Stomach smooth muscle (tissue), 2 donors: ENCODE results near the gene MTRFR.

Source experiments
- H3K27ac ChIP-seq: one replicate; pipeline ENCODE4 v1.7.0; 2013; ENCODE audit warnings: mild to moderate bottlenecking, low read length, inconsistent platforms
- H3K27me3 ChIP-seq, 2 donors: one replicate each; pipeline ENCODE4 v1.7.0; 2013; ENCODE audit warnings: low read length in 2 of 2; ENCODE audit not compliant: insufficient read depth in 2 of 2, control insufficient read depth in 1 of 2
- H3K36me3 ChIP-seq, 2 donors: one replicate each; pipeline ENCODE4 v1.7.0; 2013; ENCODE audit warnings: low read length in 2 of 2; ENCODE audit not compliant: control insufficient read depth in 2 of 2, insufficient read depth in 2 of 2
- H3K4me1 ChIP-seq: one replicate; pipeline ENCODE4 v1.7.0; 2013; ENCODE audit warnings: low read length; ENCODE audit not compliant: control insufficient read depth, insufficient read depth
- H3K4me3 ChIP-seq, 2 donors: one replicate each; pipeline ENCODE4 v1.7.0; 2013; ENCODE audit warnings: low read length in 2 of 2
- H3K9ac ChIP-seq, 2 donors: one replicate each; pipeline ENCODE4 v1.7.0; 2013; ENCODE audit warnings: low read length in 2 of 2, mild to moderate bottlenecking in 1 of 2
- H3K9me3 ChIP-seq, 2 donors: one replicate each; pipeline ENCODE4 v1.7.0; 2013; ENCODE audit warnings: low read length in 2 of 2; ENCODE audit not compliant: control insufficient read depth in 2 of 2
- donor health status: healthy.
- donor health status: Pancreatic carcinoma.

MTRFR gene

DNA sequence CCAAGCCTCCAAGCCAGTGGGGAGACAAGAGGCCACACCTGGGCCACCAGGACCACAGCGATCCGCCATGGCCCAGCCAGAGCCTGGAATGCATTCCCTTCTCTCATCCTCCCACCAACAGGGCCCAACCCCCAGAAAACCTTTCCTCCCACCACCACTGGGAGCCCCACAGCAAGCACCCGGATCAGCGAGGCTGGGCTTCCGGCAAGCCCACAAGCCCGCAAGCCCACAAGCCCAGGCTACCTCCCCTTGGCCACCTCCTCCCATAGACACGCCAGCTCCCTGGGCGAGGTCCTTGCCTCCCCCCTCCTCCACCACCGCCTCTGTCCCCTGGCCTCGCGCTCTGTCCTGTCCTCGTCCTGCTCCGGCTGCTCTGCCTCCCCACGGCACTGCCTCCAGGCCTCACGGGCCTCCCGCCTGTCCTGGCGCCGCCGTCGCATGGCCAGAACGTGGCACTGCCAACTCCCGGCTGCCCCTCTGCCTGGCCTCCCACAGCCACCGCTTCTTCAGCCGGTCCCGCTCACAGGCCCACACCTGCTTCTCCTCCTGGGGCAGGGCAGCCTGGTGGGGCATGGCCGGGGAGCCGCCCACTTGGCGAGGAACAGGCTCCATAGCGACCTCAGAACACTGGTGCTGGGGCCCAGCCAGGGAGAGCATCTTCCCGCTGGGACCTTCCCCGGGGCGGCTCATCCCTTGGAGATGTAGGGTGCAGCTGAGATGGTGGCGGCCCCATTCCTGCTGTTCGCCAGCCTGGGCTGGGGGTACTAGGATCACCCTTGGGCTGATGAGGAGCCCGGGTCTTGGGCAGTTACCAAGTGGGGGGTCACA, 32.8 kb downstream of the MTRFR start:
- peaks cover 22% of the 10 kb centered on the region for H3K4me1 ChIP-seq
- no peak overlapping the region for H3K27ac ChIP-seq
- H3K36me3 ChIP-seq: peaks cover 9 to 22% of the 10 kb centered on the region in 2 donors
- no peaks in the 10 kb centered on the region for H3K9me3 ChIP-seq
- no peaks in the 10 kb centered on the region for H3K27me3 ChIP-seq
- no peak overlapping the region for H3K4me3 ChIP-seq
- no peak overlapping the region for H3K9ac ChIP-seq

DNA sequence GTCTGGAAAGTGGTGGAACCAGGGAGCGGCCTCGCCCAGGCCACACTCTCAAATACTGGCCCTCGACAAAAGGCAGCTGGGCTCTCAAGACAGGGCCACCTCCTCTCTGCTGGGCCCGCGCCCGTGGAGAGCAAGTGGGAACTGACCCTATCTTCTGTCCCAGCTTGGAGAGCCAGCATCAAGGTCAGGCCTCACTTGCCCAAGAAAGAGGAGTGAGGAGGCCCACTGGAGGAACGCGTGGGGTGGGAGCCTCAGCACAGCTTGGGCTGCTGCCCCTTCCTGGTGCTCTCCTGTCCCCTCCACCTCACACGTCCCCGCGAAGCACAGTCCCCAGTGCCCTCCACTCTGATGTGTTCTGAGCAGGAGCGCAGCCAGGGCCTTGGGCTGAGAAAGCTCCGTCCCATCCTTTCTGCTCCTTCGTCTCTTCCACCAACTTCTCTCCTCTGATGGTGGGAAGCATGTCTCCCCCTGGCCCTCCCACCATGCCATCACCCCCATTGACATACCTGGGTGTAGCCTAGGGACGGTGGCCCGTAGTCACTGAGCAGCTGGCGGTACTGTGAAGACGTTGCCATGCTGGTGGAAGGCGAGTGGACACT, 33.5 kb downstream of the MTRFR start:
- peaks cover 5 to 18% of the 10 kb centered on the region in 2 donors for H3K36me3 ChIP-seq
- H3K4me3 ChIP-seq: no peak overlapping the region
- H3K9me3 ChIP-seq: no peaks in the 10 kb centered on the region
- no peak overlapping the region for H3K9ac ChIP-seq
- no peaks in the 10 kb centered on the region for H3K27me3 ChIP-seq
- H3K27ac ChIP-seq: no peak overlapping the region
- peaks cover 22% of the 10 kb centered on the region for H3K4me1 ChIP-seq

DNA sequence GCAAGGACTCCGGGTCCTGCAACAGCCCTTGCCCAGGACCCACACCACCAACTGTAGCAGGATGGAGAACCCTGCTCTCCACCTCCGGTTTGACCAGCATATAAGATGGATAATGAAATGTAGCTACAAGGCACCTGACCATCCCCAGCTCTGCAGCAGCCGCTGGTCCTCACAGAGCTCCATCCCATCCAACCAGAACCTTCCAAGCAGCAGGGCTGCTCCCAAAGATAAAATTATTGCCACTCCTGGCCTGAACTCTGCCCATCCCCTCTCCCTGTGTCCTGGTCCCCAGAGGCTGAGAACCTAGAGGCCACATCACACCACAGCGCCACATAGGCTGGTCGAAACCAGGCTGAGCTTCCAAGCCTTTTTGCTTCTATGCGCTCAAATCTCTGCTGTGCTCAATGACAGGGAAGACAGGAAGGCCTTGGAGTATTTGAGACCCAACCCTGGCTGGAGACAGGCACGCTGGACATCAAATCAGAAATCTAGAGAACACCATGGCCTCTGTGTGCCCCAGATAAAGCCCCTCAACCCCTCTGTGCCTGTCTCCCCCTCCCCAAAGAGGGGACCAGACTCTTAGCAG, 34.2 kb downstream of the MTRFR start:
- Histone ChIP-seq H3K9ac (no peak overlapping the region), H3K27me3 (no peaks in the 10 kb centered on the region), H3K27ac (no peak overlapping the region), H3K9me3 (no peaks in the 10 kb centered on the region), H3K36me3 (peaks cover 0 to 11% of the 10 kb centered on the region in 2 donors), H3K4me1 (peaks cover 27% of the 10 kb centered on the region), H3K4me3 (no peak overlapping the region)

DNA sequence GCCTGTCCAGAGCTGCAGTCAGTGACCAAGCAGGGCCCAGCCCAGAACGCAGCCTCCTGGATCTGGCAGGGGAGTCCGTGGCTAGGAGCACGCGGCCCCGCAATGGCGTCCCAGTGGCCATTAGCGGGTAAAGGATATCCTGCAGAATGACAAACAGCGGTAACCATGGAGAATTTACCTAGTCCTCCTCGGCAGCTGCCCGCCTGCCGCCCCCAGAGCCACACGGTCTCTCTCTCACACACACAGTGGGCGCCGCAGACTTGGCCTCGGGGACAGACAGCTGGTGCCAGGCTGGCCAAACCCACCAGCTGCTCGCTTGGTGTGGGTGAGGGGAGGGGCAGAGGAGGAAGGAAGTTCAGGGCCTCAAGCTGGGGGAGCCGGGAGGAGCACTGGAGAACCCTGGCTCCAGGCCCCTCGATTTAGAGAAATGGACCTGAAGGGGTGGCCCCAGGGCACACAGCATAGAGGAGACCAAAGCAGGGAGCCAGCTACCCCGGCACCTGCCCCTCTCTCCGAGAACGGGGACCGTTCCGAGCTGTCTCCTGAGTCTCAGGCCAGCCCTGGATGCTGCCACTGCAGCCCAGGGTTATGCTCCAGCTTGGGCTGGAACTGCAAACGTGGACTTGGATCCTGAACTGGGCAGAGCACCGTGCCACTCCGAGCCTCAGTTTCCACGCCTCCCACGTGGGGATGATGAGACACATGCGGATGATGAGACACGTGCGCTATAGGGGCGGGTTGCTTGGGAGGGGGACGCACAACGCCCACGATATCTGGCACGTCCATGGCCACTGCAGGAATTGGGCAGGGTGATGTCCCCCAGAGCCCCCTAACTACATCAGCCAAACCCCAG, 35.0 kb downstream of the MTRFR start:
- peak overlapping the region; percentile 71 for H3K27ac ChIP-seq

DNA sequence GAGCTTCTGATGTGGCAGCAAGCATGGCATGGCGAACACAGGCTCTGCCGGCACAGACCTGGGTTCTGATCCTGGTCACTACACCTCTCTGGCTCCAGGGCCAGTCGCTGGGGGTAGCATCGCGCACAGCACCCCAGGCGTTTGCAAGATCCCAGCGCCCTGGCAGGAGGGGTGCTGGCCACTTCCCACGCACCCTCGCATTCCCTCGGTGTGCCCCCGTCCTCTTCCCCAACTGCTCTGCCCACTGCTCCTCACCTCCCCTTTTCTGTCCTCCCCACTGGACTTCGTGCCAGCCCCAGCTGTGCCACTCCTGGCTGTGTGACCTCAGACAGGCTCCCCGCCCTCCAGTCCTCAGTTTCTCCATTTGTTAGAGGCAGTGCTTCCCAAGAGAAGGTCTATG, 35.6 kb downstream of the MTRFR start:
- peak overlapping the region; percentile 71 for H3K27ac ChIP-seq
- peak overlapping the region in 1 of 2 donors; percentile 78 for H3K4me3 ChIP-seq
- peaks cover 28% of the 10 kb centered on the region for H3K4me1 ChIP-seq
- no peaks in the 10 kb centered on the region for H3K9me3 ChIP-seq
- no peaks in the 10 kb centered on the region for H3K27me3 ChIP-seq
- no peak overlapping the region for H3K9ac ChIP-seq
- H3K36me3 ChIP-seq: peaks cover 0 to 5% of the 10 kb centered on the region in 2 donors

More for the DNA sequence above, 35.0 kb downstream of the MTRFR start:
- Histone ChIP-seq H3K9me3 (no peaks in the 10 kb centered on the region), H3K4me3 (no peak overlapping the region), H3K27me3 (no peaks in the 10 kb centered on the region), H3K9ac (peak overlapping the region in 1 of 2 donors; percentile 42), H3K36me3 (peaks cover 0 to 7% of the 10 kb centered on the region in 2 donors), H3K4me1 (peaks cover 28% of the 10 kb centered on the region)

DNA sequence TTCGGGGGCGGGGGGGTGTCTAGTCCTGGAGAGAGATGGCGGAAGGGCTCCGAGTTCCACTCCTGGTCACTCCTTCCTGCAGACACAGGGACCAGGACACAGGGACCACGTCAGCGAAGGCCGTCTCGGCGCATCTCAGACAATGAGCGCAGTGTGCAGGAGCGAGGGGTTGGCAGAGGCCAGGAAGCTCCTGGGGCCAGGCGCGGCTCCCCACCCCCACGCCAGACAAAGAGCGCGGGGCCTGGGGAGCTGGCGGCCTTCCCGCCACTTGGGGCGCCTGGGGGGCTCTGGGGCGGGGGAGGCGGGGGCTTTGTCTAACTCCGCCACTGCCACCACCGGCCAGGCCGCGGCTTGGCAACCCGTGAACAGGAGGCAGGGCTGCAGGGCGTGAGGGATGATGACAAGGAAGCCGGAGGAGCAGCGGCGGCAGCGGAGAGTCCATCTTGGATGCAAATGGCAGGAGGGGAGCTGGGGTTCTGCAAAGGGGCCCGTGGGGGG, 36.2 kb downstream of the MTRFR start:
- H3K9me3 ChIP-seq: no peaks in the 10 kb centered on the region
- peak overlapping the region; percentile 78 to 88 for H3K4me3 ChIP-seq
- peaks cover 0 to 5% of the 10 kb centered on the region in 2 donors for H3K36me3 ChIP-seq

DNA sequence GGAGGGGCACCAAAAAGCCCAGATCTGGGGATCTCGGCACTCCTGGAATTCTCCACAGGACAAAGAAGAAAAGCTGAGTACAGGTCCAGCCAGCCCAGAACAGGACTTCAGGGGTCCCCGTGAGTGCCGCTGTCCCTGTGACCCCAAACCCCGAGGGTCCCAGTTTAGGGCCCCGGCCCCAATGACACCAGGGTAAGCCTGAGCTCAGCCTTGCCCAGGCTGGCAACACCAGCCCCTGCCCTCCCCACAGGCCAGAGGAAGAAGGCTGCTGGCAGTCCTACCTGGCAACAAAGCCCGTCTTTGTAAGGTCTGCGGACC, 36.6 kb downstream of the MTRFR start:
- Histone ChIP-seq H3K36me3 (peaks cover 0 to 5% of the 10 kb centered on the region in 2 donors), H3K4me3 (peak overlapping the region; percentile 78 to 88), H3K27ac (peak overlapping the region; percentile 71), H3K4me1 (peaks cover 28% of the 10 kb centered on the region), H3K9me3 (no peaks in the 10 kb centered on the region), H3K27me3 (no peaks in the 10 kb centered on the region), H3K9ac (peak overlapping the region; percentile 64 to 68)

More for the DNA sequence above, 36.2 kb downstream of the MTRFR start:
- no peaks in the 10 kb centered on the region for H3K27me3 ChIP-seq
- H3K4me1 ChIP-seq: peaks cover 28% of the 10 kb centered on the region
- peak overlapping the region; percentile 71 for H3K27ac ChIP-seq
- H3K9ac ChIP-seq: peak overlapping the region; percentile 64 to 68

DNA sequence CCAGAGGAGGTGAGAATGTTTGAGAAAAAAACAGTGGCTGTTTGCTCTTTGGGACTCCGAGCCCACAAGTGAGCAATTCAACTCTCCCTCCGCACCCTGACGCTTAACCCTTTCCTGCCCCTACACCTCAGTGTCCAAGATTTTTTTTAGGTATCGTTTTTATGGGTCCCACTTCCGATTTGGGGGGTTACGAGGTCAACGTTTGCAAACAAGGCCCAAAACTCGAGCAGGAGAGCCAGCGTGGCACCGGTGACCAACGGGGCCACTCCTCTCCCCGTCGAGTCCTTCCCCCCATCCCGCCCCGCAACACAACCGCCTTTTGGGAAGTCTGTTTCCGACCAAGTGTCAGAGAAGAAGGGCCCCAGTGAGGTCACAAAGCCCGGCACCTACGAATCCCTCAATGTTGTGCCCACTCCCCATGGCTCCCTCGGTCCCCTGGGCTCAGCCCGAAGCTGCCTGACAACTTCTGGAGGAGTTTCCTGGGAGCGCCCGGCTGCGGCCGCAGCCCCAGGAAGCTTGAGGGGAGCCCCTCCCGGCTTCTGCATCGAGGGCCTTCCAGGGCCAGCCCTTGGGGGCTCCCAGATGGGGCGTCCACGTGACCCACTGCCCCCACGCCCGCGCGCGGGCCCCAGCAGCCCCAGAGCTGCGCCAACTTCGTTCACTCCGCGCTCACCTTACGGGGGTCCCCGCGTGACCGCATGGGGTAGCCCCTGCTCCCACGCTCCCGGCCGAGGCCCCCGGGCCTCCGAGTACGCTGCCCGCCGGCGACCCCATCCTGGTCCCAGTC, 37.2 kb downstream of the MTRFR start:
- no peaks in the 10 kb centered on the region for H3K9me3 ChIP-seq
- H3K4me1 ChIP-seq: peaks cover 28% of the 10 kb centered on the region
- peak overlapping the region; percentile 64 to 68 for H3K9ac ChIP-seq

DNA sequence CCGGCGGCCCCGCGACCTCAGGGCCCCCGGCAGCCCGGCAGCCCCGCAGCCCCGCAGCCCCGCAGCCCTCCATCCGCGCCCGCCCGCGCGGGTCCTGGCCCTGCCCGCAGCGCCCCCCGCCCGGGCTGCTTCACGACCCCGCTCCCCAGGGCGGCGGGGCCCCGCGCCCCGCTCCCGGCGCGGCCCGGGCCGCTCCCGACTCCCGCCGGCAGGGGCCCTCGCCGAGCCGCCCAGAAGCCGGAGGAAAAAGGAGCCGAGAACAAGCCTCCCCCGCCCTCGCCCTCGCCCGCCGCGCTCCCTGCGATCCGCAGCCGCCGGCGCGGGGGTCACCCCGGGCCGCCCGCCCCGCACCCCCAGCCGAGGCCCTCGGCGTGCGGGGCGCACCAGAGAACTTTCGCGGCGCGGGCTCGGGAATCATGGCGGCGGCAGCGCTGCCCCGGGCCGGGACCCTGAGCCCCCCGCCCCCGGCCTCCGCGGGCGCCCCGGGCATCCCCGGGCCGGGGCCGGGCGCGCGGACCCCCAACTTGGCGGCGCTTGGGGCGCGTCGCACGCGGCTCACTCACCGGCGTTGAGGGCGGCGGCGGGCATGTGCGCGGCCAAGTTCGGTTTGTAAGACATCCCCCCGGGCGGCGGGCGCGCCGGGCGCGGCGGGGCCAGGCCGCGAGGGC, 37.9 kb downstream of the MTRFR start:
- H3K9ac ChIP-seq: peak overlapping the region in 1 of 2 donors; percentile 68
- H3K27ac ChIP-seq: no peak overlapping the region
- H3K27me3 ChIP-seq: no peaks in the 10 kb centered on the region
- peak overlapping the region; percentile 78 to 88 for H3K4me3 ChIP-seq
- H3K9me3 ChIP-seq: no peaks in the 10 kb centered on the region
- peaks cover 28% of the 10 kb centered on the region for H3K4me1 ChIP-seq
- peaks cover 0 to 5% of the 10 kb centered on the region in 2 donors for H3K36me3 ChIP-seq

More for the DNA sequence above, 37.2 kb downstream of the MTRFR start:
- Histone ChIP-seq H3K27ac (peak overlapping the region; percentile 71), H3K27me3 (no peaks in the 10 kb centered on the region), H3K36me3 (peaks cover 0 to 5% of the 10 kb centered on the region in 2 donors), H3K4me3 (peak overlapping the region; percentile 78 to 88)
